NOMO-1 treated with dmso at 0.1 percent for 144 hours (cell line): ENCODE results near the gene KDM4B.
"Not testable (repeated sequence)": the region's sequence is repeated elsewhere in the genome, so short reads cannot be mapped to it uniquely, and the experiment has no call there.

Experiments used
- DNase-seq: peaks from one replicate; lab custom pipeline; 2025; ENCODE audit not compliant: unreplicated experiment; lab: John Stamatoyannopoulos, UW

KDM4B gene

DNA sequence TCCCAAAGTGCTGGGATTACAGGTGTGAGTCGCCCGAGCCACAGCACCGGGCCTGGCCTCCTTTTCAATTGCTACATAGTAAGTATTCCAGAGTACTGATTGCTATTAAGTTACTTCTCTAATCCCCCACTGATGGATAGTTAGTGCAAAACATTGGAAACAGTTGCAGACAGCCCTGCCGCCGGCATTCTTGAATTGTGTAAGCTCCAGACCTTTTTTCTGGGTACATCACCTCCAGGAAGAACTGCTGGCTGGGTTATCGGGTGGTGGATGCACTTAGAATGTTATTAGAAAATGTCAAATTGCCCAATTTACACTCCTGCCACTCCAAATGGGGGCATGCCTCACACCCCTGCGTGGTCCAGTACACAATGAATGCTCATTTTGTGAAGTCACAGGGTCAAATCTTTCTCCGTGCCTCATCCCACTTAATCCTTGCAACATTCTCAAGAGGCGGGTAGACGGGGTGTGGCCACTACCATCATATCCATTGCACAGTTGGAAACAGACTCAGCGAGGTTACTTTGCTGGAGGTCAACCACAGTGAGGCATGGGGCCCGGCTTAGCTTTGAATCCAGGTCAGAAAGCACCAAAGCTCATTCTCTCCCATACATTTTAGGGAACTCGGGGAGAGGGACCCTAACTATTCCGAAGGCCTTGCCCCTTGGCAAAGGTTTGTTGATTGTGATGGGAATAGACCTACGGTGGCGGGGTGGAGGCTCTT is 1.0 kb upstream of the KDM4B start:
- peak; percentile 12 for DNase-seq

DNA sequence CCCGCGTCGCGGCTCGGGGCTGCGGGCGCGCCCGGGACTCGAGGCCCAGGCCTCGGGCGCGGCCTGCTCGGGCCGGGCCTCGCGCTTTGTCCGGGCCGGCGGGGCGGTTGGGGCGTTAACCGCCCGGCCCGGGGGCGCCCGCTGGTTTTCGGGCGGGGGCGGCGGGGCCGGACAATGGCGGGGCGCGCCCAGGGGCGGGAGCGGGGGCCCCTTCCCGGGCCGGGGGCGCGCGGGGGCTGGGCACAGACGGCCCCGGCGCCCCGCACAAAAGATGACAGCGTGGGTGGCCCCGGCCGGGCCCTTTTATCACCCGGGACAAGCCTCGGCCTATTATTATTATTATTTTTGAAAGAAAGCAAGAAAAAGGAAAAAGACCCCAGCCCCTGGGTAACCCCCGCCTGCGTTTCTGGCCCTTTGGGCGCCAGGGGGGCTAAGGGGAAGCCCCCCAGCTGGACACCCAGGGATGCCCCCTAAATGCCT is 419 bp downstream of the KDM4B start:
- DNase-seq, result no peak

DNA sequence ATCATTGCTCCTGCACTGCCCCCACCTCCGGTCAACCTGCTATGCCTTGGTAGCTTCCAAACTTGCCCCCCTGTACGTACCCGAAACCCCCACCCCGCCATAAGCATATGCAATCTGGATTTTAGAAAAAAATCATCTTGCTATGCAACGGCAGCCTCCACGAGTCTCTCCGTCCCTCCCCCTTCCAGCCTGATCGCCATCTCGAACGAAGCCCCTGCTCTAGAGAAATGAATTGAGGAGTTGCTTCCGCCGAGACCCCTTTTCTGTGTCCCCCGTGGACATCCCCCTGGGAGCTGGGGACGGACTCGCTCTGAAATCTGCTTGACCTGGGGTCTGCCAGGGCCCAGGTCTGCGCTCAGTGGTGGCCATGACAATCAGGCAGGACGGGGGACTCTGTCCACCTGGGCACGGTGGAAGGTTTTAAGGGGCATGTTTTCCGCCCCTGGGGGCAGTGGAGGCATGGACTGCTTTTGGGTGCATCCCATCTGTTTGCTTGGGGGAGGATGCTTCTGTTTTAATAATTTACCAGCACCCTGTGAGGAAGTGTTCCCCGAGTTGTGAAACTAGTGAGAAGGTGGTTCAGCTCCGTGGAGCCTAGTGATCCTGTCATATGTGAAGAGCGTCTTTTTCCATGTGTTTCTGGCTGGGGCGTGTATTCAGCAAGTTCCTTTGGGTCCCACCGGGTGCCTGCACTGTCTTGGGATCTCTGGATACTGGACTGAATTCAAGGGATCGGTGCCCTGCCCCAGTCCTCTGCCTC is 1.0 kb downstream of the KDM4B start:
- DNase-seq, result peak; percentile 5

DNA sequence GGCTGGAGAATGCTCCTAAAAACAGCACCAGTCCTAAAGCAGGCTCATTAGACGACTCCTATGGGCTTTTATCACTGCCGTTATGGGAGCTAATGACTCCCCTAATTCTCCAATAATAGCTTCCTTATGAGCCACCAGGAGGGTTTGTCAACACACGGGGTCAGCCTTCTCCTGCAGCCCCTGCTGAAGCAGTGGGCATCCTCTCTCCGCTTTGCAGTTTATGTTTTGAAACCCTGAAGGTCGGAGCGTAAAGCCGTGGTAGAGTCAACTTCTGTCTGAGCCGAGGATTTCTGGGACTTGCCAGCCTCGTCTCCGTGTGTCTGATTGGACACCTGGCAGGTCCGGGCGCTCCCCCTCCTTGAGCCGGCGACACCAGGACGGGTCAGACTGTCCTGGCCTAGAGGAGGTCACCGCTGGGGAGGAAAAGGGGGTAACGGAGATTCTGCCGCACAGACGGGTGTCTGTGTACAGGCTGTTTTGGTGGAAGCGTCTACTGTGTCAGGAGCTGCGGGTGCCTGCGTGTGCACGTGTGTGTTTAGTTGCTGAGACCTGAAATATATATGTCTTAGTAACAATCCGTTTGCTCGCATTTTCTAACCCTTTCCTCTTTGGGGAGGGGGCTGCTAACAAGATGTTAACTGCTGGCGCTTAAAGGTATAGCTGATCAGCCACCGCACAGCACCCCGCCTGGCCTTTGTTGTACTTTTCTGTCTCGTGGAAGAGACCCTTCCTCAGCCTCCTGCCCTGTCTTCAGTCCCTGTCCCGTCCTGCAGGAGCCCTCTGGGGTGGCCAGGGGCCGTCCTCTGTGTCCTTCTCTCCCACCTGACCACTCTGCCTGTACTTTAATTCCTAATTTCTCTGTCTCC is 1.9 kb downstream of the KDM4B start:
- no peak for DNase-seq

DNA sequence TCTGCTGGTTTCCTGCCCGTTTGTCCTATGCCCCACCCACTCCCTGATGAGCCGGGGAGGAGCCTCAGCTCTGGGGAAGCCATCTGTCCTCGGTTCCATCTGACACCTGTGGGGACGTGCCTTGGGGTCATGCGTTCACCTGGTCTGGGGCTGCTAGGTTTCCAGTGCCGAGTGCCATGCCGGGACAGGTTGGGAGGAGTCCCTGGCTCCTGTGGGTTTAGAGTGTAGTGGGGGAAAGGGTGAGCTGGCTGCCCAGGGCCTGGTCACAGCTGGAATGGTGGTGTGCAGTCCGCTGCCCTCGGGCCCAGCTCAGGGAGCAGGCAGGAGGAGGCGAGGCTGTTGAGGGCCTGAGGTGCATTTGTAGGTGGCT is 2.5 kb downstream of the KDM4B start:
- DNase-seq, result no peak

DNA sequence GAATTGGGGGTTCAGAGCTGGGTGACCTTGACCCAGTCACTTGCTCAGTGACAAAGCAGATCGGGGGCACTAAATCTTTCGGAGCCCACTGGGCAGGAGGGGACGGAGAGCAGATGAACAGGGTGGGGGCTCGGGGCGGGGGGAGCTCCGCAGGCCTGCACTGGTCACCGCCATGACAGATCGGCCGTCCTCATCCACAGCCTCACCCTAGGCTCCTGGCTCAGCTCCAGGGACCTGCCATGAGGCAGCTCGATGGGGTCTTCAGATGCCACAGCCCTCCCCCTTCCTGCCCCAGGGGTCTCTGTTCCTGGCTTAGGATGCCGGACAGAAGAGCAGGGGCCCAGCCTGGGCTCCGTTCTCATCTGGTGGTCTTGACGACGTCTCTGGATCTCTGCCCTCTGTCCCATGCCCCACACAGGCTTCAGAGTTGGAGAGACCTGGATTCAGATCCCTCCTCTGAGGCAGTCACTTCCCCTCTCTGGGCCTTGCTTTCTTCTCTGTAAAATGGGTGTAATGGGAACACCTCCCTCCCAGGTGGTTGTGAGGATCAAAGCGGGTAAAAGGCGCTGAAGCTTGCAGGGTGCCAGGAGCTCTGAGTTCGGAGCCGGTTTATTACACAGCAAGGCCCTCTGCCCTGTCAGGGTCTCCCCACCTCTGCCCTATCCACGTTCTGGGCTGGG is 3.0 kb downstream of the KDM4B start:
- no peak for DNase-seq

DNA sequence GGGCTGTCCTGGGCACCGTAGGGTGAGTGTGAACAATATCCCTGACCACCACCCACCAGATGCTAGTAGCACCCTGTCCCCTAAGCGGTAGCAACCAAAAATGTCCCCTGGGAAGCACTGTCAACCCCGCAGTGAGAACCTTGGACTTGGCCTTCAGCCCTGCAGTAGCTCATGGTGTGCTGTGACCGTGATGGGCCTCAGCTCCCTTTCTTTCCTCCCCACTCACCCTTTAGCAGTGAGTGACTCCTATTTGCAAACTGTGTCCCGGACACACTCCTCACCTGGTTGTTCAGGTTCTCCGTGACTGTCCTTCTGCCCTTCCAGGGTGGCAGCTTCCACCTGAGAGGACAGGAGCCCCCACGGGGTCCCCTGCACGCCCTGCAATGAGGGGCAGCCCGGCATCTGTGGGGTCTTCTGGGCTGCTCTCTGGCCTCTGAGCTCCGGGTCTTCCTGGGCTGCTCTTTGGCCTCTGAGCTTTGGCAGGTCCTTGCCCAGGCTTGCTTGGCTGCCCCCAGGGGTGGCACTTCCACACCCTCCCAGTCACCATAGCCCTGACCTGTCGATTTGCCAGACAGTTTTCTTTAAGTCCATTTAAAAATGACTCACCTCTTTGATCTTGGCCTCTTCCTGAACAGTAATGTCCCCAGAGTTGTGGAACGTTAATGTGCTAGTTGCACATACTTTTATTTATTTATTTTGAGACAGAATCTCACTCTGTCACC is 3.8 kb downstream of the KDM4B start:
- no peak for DNase-seq

DNA sequence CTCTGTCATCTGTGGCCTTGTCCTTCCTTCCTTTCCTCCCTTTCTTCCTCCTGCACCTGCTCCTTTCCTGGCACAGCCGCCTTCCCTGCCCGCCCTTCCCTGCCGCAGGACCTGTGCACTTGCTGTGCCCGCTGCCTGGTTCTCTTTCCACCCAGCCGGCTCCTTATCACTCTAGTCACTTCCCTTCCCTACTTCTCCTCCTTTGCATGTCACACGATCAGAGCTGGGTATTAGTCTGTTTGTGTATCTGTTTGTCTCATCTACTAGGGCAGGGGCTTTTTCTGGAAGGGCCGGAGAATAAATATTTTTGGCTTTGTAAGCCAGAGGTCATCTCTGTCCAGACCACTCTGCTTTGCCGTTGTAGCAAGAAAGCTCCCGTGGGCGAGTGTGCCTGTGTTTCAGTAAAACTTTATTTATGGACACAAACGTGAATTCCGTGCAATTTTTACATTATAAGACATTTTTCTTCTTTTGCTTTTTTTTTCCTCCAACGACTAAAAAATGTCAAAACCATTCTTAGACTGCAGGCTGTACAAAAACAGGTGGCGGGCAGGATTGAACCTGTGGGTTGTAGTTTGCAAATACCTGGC is 6.1 kb downstream of the KDM4B start:
- peak; percentile 2 for DNase-seq

DNA sequence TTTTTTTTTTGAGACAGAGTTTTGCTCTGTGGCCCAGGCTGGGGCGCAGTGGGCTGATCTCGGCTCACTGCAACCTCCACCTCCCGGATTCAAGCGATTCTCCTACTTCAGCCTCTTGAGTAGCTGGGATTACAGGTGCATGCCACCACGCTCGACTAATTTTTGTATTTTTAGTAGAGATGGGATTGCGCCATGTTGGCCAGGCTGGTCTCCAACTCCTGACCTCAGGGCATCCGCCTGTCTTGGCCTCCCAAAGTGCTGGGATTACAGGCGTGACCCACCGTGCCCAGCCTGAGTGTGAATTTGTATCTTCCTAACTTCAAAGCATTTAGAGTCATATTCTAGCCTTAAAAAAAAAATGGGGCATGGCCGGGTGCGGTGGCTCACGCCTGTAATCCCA is 6.7 kb downstream of the KDM4B start:
- not testable (repeated sequence) for DNase-seq

DNA sequence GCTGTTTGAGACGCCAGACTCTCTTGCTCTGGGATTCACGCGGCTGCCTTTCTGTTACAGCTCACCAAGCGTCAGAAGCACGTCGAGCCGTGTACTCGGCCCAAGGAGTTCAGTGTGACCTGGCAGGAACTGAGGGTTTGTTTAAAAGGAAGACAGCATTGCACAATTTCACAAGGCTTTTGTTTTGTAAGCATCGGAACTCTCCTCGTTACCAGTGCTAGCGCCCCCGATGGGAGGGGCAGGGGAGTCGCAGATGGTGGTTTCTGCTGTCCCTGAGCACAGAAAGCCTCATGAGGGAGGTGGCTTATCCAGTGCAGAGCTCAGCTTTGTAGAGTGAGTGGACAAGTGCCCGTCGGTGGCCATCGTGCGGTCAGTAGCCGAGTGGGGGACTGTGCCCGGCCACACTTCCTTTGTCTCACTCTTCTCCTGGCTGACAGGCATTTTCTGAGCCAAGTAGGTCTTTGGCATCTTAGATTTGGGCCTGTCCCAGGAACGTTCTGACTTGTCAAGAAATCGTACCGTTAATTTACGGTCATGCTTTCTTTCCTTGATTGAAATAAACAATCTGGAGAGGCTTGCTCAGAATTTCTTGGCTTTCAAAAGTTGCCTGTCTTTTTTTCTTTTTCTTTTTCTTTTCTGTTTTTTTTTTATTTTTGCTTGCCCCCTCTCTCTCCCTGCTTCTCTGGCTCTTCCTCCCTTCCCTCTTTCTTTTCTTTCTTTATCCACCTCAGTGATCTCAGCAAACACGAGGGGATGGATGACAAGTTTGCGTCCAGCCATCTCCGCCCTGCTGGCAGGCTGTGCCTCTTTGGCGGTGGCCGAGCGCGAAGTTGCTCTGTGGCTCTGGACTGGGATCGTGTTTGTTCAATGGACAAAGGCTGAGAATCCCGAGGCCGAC is 7.7 kb downstream of the KDM4B start:
- DNase-seq, result peak; percentile 95

DNA sequence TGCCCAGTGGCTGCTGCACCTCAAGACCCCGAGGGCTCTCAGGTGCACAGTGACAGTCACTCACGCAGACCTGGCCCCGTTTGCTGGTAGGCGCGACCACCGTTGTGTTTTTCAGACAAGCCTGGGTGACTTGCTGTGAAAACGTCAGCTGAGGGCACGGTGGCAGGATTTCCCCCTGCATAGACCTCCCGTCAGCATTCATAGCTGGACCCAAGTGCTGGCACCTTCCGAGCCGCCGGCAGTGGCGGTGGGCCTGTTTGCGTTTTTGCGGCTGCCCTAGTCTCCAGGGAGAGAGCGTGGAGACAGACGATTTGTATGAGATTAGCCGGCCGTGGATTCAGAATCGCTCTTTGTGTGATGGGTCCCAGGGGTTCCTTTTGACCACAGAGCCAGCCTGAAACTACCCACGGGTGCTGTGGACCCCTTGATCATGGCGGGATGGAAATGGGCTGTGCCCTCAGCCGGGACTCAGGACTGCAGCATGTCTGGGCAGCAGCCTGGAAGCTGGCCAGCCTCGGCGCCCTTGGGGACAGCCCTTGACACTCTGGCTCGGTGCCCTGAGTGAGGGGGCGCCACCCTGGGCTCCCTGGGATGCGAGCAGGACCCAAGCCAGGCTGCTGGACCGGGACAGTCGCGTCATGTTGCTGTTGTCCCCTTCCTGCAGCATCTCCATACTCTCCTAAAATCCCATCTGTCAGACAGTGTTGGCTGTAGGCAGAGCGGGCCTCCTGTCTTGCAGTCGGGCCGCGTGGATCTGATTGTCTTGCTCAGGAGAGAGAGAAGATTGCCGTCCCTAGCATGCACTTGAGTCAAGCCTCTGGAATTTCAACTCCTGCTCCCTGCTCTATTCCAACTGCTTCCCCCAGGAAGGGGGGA is 8.6 kb downstream of the KDM4B start:
- DNase-seq, result no peak

DNA sequence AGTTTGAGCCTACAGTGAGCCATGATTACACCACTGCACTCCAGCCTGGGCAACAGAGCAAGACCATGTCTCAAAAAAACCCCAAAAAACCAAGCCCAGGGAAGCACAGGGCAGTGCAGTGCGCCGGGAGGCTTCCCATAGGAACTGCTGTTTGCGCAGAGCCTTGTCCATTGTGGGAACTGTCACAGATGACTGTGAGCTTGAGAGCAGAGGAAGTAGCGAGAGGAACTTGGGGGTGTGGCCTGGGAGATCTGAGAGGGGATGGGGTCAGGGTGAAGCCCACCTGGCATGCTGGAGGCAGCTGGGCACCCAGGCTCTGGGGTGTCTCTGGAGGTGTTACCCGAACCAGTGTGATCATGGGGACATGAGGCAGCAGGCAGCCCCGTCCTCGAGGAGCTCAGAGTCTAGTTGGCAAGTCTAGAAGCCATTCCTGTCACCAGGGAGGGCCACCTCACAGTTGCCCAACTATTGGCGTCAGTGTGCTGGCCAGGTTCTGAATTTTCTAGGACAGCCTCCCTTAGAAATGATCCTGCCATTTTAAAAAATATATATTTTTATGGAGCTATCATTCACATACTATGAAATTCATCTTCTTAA is 10.4 kb downstream of the KDM4B start:
- no peak for DNase-seq

DNA sequence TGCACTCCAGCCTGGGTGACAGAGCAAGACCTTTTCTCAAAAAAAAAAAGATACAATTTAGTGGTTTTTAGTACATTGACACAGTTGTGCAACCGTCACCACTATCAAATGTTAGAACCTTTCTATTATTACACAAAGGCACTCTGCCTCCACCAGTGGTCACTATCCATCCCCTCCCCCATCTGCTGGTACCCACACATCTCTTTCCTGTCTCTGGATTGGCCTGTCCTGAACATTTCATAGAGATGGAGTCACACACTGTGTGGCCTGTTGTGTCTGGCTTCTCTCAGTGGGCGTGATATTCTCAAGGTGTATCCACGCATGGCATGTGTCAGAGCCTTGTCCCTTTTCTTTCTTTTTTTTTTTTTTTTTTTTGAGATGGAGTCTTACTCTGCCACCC is 11.2 kb downstream of the KDM4B start:
- no peak for DNase-seq

DNA sequence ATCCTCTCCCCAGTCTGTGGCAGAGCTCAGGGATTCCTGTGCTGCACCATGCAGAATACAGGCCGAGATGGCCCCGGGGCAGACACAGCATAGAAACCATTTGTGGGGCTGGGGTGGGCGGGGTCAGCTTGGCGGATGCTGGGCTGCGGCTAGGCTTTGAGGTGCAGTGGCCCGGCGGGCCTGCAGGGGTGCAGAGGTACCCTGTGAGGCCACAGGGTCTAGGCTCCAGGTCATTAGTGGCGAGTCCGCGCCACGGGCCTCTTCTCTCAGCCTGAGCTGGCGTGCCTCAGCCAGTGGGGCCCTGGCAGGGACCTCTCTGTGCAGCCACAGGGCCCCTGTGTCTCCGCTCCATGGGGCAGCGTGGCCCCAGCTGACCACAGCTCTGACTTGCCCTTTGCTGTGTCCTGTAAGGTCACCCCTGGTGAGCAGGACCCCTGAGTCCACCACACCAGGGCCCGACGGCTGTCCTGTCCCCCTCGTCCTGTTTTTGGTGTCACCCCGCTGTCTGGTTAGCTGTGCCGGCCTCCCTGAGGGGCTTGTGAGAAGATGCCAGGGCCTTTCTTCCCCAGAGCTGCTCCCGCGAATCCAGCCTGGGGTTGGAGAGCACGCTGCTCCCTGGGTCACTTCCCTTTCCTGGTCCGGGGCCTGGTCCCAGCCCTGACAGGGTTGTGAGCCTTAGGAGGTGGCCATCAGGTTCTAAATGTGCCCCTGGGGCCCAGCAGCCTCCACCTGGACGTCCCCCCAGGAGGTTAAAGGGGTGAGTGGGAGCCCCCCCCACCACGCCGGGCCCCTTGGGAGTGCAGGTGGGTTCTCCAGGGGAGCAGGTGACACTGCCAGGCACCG is 12.1 kb downstream of the KDM4B start:
- DNase-seq, result no peak

DNA sequence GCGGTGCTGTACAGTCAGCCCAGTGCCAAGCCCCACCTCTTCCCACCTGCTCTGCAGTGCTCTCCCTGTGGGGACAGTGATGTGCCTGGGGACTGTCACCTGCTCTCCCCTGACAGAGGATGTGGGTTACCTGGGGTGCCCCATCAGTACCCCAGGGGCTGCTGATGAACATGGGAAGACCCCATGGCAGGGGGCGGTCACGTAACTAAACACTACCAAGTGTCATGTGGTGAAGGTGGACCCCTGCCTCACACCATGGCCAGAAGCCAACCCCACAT is 12.7 kb downstream of the KDM4B start:
- DNase-seq, result no peak

DNA sequence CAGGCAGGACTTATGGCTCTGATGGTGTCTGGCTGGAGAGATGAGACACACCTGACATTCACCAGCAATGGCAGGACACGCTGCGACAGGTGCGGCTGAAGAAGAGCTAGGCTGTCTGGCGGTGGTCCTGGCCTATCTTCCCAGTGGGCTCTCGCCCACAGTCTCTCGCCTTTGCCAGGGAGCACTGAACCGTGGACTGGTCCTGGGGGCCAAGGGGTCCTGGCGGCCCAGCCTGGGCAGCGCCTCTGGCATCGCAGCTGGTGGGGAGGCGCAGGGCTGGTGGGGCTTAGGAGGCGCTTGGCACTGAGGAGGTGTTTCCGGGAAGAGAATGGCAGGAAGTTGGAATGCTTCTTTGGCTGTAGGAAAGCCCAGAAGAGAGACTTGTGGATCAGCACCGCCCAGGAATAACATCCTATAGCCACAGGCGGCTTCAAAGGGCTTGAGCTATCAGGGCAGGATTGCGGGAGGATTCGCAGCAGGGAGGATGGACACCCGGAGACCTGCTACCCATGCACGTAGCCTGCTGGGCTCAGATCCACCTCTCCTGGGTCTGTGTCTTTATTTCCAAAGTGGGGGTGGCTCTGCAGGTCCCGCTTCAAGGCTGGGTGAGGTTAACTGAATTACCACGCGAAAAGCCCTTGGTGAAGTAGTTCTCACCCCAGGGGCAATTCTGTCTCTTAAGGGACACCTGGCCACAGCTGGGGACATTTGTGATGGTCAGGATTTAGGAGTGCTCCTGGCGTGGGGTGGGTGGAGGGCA is 14.6 kb downstream of the KDM4B start:
- DNase-seq, result no peak

DNA sequence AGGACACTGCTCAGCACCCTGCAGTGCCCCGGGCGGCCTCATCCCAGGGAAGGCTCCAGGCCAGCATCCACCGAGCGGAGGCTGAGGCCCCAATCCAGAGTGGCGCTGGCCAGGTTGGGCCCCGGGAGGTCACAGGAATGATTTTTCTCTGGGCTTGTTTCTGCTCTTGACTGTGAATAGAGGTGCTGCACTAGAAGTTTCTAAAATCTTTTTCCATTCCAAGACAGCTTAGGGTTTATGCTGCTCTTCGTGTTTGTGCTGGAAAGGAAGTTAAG is 15.1 kb downstream of the KDM4B start:
- DNase-seq, result no peak
